HG03060 (cell line): ENCODE data around the gene IFNG.

Source experiments
- ATAC-seq: cut with Tn5 transposase; IDR thresholded peaks from one replicate; pipeline ENCODE4 v1.9.1; 2021; ENCODE audit warnings: low read depth, moderate number of reproducible peaks; ENCODE audit not compliant: unreplicated experiment

Gene IFNG

DNA sequence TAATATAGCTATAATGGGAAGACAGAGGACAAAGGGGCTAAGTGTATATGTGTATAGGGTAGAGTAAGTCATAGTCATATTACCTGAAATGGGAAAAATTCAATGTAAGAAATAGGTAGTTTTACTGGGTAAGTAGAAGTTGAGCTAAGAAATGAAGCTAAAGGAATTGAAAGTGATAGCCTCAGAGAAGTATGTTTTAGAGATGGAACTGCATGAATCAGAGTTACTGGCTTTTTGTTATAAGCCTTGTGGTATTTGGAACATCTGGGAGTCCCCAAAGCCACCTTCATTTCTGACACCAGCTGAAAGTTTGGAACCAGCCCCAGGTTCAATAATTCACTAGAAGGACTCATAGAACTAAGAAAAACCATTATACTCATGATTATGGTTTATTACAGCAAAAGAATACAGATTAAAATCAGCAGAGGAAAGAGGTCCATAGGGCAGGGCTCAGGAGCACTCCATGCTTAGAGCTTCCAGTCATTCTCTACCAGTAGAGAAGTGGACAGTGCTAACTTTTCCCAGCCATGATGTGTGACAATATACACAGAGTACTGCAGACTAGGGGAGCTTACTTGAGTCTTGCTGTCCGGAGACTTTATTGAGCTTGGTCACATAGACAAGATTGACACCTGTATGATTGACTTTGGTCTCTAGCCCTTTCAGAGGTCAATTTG, 9.8 kb upstream of the IFNG start:
- ATAC-seq: no peak

DNA sequence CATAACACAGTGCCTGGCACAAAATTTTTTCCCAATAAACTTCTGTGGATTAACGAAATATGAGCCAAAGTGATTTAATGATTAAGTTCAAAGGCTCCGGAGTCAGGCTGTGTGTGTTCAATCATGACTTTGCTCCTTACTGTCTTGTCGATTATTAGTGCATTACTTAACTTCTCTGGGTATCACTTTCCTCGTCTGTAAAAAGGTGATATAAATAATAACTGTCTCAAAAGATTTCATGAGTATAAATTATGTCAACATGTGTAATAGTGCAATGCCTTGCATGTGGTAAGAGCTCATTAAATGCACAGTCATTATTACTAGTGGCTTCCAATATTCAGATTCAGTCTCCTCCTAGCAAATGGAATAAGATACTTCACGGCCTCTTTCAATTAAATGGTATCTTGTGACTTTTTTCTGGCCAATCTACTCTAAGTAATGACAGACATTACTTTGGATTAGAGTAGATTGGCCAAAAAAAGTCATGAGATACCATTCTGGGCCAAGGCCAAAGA, 6.8 kb upstream of the IFNG start:
- no peak for ATAC-seq

DNA sequence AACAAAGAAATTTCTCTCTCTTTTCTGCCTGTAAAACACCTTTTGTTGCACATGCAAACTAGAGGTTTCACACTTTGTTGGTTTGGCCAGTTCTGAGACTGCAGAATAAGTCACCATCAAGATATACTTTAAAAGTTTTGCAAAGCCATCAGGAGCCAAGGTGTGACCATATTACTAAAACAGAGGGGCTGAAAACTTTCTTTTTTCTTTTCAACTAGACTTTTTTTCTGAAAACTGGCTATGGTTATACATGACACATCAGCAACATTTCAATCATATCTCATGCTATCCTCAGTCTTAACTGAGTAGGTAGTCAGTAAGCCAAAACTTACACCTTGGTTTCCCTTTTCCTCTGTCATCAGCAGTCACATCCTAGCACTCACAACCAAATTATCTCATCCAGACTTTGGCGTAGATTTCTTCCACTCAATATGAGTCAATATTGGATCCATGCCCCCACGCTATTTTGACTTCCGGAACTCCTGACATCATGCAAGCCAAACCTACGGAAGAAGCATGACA, 4.1 kb upstream of the IFNG start:
- peak; percentile 57 for ATAC-seq

DNA sequence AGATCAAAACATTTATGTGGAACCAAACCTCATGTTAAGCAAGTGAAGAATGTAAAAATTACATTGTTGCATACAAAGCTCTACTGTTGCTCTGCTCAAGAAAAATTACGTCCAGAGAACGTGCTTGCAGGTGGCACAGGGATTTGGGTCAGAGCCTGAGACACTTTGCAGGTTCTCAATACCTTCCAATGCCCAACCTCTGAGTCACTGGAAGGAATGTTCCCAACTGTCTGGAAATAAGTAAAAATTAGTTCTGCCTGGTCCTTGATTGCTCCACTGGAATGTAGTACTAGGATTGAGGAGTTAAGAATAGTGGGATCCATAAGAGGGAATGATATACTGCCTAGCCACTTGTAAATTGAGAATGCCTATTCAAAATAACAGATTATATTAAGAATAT, 2.8 kb upstream of the IFNG start:
- ATAC-seq: no peak

DNA sequence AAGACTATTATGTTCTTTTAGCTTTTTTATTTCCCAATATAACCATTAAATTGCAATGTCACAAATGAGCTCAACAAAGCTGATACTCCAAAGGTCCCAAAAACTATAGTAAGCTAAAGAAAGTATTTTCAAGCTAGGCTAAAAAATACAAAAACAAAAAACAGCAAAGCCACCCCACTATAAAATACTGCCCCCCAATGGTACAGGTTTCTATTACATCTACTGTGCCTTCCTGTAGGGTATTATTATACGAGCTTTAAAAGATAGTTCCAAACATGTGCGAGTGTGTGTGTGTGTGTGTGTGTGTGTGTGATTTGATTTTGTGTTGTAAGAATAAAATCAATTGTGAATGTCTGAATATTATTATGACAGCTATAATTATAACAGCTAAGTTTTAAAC, 1.1 kb downstream of the IFNG start:
- no peak for ATAC-seq

DNA sequence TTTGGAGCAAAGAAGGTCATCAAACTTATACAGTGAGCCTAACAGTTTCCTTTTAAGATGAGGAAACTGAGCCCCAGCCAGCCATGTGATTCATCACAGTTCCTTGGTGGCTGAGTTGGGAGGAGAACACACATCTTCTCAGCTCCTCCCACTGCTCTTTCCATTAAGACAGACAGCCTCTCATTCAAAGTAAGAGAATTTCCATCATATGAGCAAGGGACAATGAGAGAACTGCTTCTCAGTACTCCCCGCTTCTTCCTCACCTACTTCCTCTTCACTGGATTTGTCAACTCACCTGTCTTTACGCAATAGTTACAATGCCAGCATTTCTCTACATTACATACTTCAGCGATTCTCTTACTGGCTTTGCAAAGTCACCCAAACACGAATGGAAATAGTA, 2.2 kb downstream of the IFNG start:
- ATAC-seq: no peak

DNA sequence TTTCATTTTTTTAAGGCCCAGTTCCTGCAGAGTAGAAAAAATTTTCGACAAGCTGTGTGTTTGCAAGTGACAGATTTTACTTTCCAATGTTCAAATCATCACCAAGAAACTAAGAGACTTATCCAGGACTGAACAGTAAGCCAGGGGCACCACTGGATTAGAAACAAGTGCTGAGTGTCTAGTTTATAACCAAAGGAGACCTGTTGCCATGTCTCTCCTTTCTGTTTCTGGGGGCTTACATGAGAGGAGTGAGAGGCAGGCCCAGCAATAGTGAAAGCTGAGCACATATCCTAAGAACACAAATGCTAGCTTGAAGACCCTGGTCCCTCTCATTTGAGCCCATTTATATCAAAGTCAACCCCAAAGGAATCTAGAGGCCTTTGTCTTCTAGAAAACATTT, 2.9 kb downstream of the IFNG start:
- no peak for ATAC-seq

DNA sequence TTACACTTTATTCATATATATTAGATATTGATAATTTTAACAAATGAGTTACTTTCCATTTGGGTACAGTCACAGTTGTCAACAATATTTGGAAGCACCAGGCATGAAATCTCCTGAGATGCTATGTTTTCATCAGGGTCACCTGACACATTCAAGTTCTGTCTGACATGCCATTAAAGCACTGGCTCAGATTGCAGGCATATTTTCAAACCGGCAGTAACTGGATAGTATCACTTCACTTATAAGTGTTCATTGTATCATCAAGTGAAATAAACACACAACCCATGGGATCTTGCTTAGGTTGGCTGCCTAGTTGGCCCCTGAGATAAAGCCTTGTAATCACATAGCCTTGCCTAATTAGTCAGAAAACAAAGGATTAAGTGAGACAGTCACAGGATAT, 4.8 kb downstream of the IFNG start:
- ATAC-seq: no peak

DNA sequence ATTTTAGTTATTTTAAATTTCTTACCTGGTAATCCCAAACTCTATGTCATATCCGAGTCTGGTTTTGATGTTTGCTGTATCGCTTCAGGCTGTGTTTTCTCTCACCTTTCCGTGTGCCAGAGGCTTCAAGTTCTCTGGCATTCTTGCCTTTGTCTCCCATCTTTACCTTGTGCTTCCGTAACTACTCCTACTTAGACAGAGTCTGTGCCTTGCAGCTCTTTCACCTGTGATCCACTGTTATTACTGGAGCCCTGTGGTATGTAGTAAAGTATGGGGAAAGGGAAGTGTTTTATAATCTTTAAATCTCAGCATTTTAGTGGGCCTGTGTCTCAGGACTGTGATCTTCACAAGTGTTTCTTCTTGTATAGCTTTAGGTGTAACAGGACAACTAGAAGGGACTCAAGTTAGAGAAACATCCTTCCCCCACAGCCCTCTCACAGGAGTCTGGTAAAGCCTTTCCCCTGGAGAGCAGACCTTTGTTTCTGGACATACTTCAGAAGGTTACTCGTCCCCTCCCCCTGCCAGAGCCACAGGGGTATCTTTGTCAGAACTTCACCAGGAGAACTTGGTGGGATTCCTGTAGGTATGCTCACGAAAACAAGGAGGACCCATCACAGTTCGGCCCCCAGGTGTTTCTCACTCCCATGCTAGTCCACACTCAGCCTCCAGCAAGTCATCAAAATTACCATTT, 11.1 kb downstream of the IFNG start:
- no peak for ATAC-seq

DNA sequence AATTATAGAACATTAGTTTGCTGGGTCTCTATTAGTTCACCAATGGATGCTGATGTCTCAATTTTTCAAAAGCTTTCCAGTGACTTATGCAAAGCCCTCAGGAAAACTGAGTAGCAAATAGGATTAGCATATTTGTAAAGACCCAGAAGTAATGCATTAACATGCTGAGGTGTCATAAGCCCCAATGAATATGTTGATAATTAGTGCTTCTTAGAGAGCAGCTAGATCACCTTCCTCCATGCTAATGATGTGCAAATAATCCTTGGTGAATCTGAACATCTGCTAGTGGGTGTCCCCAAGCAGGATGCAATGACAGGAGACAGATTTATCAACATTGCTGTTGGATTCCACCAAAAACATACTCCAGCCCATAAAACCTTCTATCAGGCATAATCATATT, 19.0 kb downstream of the IFNG start:
- no peak for ATAC-seq

DNA sequence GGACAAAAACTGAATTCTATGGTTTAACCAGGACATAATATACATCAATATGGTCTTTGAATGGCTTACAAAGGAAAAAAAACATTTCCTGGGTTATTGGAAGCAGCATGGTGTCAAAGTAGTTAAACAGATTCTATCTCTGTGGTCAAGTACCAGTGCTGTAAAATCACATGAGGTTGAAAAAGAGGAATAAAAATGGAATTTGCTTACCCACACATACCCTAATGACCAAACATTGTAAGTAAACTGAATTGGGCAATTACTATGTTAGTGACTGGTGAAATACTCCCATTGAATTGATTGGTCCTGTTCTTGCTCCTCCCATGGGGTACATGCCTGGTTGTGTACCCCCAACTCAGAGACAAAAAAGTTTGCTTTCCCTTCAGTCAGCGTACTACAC, 19.6 kb downstream of the IFNG start:
- no peak for ATAC-seq

DNA sequence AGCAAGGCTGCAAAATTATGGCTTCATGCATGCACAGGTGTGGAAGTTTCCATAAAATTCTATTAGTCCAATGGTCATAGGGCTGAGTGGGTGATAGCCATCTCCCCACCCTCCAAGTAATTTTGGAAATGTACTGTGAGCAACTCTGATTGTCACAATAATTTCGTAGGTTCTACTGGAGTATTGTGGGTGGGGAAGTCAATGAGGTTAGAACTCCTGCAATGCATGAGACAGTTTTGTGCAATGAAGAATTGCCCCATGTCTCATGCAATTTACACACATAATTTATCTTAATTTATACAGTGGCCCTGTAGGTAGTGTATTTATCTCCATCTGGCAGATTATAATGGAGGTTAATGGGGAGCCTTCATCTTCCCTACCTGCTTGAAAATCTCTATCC, 20.5 kb downstream of the IFNG start:
- no peak for ATAC-seq

DNA sequence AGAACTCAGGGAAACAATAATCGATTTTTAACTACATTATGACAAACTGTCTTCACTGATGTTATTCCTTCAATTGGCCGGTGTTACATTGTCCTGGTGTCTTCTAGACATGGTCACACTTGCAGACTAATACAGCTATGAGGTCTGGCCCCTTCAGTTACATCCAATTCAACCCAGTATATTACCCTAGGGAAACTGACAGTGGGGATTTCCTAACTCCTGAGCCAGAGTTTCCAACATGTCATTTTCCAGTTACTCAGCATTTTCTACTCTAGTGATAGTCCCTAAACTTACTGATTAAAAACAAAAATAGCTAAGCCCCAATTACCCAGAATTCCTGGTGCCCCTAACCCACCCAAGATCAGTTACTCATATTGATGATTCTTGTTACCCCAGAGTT, 21.1 kb downstream of the IFNG start:
- no peak for ATAC-seq

DNA sequence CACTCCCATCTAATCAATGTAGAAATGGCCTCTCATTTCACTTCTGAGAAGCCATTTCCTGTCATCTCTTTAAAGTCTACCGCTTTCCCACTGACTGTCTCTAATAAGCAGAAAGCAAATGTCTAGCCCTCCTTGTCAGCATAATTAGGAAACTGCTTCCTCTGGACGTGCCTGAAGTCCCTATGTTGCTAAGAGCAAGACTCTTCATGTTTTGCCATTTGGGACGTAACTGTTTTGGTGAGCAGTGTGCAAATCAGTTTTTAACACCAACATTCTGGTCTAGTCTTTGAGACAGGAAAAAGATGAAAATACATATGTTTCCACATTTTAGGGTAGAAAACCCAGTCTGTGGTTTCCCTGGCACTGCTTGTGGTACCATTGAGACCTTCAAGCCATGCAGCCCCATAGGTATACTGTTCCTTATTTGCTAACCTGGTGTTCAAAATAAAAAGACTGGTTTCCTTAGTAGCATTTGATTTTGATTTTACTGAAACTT, 22.2 kb downstream of the IFNG start:
- ATAC-seq: no peak

DNA sequence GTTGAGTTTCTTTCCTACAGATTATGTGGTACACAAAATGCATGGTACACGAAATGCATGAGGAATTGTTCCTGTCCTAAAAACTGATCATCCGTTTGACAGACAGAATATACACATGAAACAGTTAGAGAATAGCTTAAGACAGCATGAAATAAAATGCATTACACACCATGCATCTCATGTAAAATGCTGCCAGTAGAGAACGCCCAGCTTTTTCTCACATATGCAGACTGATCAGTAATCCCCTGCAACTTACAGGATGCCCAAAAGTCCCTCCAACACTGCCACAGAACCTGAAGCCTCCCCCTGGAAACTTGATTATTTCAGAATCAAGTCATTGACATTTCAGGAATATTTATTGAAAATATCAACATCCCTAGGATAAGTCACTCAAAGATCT, 24.0 kb downstream of the IFNG start:
- no peak for ATAC-seq

DNA sequence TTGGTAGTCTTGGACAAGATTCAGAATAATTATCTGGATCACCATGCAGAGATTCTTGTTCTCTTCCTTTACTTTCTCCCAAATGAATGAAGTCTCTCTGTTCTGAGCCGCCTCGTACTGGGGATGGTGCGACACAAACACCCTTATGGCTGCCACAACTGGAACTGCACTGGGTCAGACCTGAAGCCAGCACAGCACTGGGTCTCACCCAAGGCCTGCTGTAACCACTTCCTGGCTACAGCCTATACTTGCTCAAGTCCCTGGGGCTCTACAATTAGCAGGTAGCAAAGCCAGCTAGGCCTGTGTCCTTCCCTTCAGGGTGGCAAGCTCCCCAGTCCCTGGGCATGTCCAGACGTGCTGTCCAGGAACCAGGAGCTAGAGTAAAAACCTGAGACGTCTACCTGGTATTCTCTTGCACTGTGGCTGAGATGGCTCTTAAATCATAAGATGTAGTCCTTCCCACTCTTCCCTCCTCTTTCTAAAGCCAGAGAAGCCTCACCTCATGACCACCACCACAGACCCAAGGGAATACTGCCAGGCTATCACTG, 27.6 kb downstream of the IFNG start:
- ATAC-seq: no peak

DNA sequence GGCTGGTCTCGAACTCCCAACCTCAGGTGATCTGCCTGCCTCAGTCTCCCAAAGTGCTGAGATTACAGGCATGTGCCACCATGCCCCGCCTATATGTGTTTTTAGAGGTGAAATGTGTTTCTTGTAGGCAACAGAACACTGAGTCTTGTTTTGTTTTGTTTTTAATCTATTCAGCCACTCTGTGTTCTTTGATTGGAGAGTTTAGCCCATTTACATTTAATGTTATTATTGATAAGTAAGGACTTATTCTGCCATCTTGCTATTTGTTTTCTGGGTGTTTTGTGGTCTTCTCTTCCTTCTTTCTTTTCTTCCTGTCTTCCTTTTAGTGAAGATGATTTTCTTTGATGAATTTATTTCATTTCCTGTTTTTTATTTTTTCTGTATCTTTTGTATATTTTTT, 29.6 kb downstream of the IFNG start:
- ATAC-seq: no peak

DNA sequence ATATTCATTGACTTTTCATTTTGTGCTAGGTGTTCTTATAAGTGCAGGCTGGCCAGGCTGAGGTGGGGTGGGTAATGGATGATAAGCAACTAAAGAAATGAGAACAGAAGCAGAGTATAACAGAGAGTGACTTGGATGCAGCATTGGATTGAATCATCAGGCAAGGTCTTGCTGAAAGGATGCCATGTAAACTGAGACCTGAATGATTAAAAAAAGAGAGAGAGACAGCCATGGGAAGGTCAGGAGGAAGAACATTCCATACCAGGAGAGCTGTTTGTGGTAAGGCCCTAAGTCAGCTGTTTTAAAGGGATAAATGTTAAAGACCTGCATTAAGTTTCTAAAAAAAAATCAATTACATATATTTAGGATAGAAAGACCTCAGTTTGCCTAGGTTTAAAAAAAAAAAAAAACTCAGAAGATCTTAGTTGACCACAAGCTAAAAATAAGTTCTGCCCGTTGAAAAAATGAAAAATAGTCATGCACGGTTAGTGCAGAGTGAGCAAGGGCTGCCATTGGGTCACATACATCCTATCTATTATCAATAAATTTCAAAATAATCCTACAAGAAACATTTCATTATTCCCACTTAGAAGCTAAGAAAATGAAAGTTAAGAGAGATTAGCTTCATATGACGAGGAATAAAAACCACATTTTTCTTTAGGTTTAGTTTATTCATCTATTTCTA, 37.2 kb downstream of the IFNG start:
- ATAC-seq: no peak

DNA sequence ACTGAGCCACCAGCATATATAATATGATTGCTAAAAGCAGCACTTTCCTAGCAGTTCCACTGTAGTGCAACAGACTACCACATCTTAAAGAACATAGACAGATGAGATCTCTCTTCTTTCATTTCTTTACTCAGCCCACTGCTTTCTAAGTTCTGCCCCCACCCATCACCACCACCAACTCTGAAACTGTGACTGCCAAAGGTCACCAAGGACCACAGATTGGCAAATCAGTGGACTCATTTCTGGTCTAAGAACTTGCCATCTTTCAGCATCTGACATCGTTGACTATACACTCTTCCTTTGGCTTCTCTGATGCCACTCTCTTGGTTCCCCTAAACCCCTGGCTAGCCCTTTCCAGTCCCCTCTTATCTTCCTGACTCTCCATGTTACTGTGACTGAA, 38.4 kb downstream of the IFNG start:
- no peak for ATAC-seq

DNA sequence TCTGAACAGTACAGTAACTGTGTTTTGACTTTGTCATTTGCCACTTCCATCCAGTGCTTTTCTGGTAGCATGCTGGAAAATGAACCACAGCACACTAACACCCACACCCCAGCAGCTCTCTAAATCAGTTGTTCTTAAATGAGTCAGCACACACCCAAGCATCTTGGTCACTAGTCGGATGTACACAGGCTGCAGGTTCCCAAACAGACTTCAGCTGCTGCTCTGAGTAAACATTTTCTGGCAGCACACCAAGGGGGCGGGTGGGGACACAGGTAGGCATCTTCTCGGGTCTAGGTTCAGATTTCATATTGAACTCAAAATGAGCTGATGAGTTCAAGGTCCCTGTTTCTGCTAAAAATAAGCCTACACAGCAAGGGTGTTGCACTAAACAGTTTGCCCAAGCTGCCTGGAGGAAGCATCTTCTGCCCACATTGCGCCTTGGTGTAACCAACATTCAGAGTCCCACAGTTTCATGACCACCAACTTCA, 39.8 kb downstream of the IFNG start:
- ATAC-seq: peak; percentile 86

DNA sequence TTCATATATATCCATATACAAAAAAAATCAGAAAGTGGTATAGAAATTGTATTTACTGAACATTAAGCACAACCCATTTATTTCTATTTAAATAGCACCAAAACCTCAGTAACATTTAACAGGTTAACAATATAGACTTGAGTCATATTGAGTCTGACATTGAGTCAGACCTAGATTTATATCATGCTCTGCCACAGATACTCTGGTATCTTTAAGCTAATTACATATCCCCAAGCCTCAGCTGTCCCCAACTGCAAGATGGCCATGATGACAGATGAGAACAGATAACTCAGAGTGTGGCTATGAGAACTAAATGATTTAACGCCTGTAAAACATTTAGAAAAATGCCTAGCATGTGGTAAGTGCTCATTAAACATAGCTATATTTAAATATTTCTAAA, 40.3 kb downstream of the IFNG start:
- no peak for ATAC-seq
